SK-N-SH treated with all-trans-retinoic acid at 6 μM for 48 hours (cell line): ENCODE results near the gene OGT.

Experiments
- ATAC-seq: fragments of 200-7000 bp; cut with Tn5 transposase; 3 replicates; pipeline ENCODE4 v1.9.1; 2020; ENCODE audit warnings: mild to moderate bottlenecking, moderate library complexity
- ARNTL ChIP-seq: fragments of 450-650 bp; formaldehyde crosslinking; IDR thresholded peaks from 2 replicates; pipeline ENCODE4 v1.5.0; 2020; ENCODE audit warnings: low read depth, mild to moderate bottlenecking, moderate library complexity, borderline replicate concordance
- BACH2 ChIP-seq: fragments of 250-450 bp; sonication (Bioruptor Pico); IDR thresholded peaks from 2 replicates; pipeline ENCODE4 v1.9.0; 2021; ENCODE audit warnings: mild to moderate bottlenecking, borderline replicate concordance
- CSDC2 ChIP-seq: fragments of 250-450 bp; sonication (Bioruptor Pico); IDR thresholded peaks from 2 replicates; pipeline ENCODE4 v1.5.0; 2020; ENCODE audit warnings: mild to moderate bottlenecking, moderate library complexity
- ESRRG ChIP-seq: fragments of 250-450 bp; sonication (Bioruptor Pico); IDR thresholded peaks from 2 replicates; pipeline ENCODE4 v1.6.1; 2021; ENCODE audit warnings: mild to moderate bottlenecking
- ISL1 ChIP-seq: fragments of 250-450 bp; sonication (Bioruptor Pico); IDR thresholded peaks from 2 replicates; pipeline ENCODE4 v2.1.2; 2022; ENCODE audit warnings: mild to moderate bottlenecking, moderate library complexity
- OSR1 ChIP-seq: fragments of 250-450 bp; sonication (Bioruptor Pico); IDR thresholded peaks from 2 replicates; pipeline ENCODE4 v1.8.0; 2022; ENCODE audit warnings: moderate library complexity, mild to moderate bottlenecking, inconsistent platforms
- POU6F1 ChIP-seq: fragments of 250-450 bp; sonication (Bioruptor Pico); IDR thresholded peaks from 2 replicates; pipeline ENCODE4 v1.8.0; 2021; ENCODE audit warnings: low read depth, mild to moderate bottlenecking, moderate library complexity, borderline replicate concordance
- PPARA ChIP-seq: fragments of 250-450 bp; sonication (Bioruptor Pico); IDR thresholded peaks from 2 replicates; pipeline ENCODE4 v1.5.0; 2020; ENCODE audit warnings: mild to moderate bottlenecking, borderline replicate concordance
- RARB ChIP-seq: fragments of 250-450 bp; sonication (Bioruptor Pico); IDR thresholded peaks from 2 replicates; pipeline ENCODE4 v1.8.0; 2021; ENCODE audit warnings: mild to moderate bottlenecking, moderate library complexity
- SNAI2 ChIP-seq: fragments of 250-450 bp; sonication (Bioruptor Pico); IDR thresholded peaks from 2 replicates; pipeline ENCODE4 v1.5.0; 2020; ENCODE audit warnings: mild to moderate bottlenecking, moderate library complexity
- TCF4 ChIP-seq: fragments of 250-450 bp; sonication (Bioruptor Pico); IDR thresholded peaks from 2 replicates; pipeline ENCODE4 v1.8.0; 2021; ENCODE audit warnings: mild to moderate bottlenecking, moderate library complexity, borderline replicate concordance
- TSHZ2 ChIP-seq: fragments of 250-450 bp; sonication (Bioruptor Pico); IDR thresholded peaks from 2 replicates; pipeline ENCODE4 v1.5.0; 2020; ENCODE audit warnings: mild to moderate bottlenecking, moderate library complexity
- ZC3H10 ChIP-seq: fragments of 250-450 bp; sonication (Bioruptor Pico); IDR thresholded peaks from 2 replicates; pipeline ENCODE4 v1.5.1; 2021; ENCODE audit warnings: mild to moderate bottlenecking, moderate library complexity
- ZFP3 ChIP-seq: fragments of 250-450 bp; sonication (Bioruptor Pico); IDR thresholded peaks from 2 replicates; pipeline ENCODE4 v1.5.0; 2020; ENCODE audit warnings: mild to moderate bottlenecking, moderate library complexity
- ZFP30 ChIP-seq: fragments of 450-650 bp; formaldehyde crosslinking; IDR thresholded peaks from 2 replicates; pipeline ENCODE4 v1.5.0; 2022; ENCODE audit warnings: mild to moderate bottlenecking, moderate library complexity
- ZNF565 ChIP-seq: fragments of 450-650 bp; formaldehyde crosslinking; conservative IDR thresholded peaks from 2 replicates; pipeline ENCODE4 v1.5.0; 2020; ENCODE audit warnings: low read depth, mild to moderate bottlenecking, moderate library complexity
- ZNF70 ChIP-seq: fragments of 450-650 bp; formaldehyde crosslinking; IDR thresholded peaks from 2 replicates; pipeline ENCODE4 v1.5.0; 2020; ENCODE audit warnings: mild to moderate bottlenecking, moderate library complexity
- TF ChIP-seq, protein P1 (sequence below): fragments of 250-450 bp; sonication (Bioruptor Pico); IDR thresholded peaks from 2 replicates; pipeline ENCODE4 v1.8.0; 2020; ENCODE audit warnings: mild to moderate bottlenecking, moderate library complexity, borderline replicate concordance
- TF ChIP-seq, protein P2 (sequence below): fragments of 250-450 bp; sonication (Bioruptor Pico); IDR thresholded peaks from 2 replicates; pipeline ENCODE4 v1.5.1; 2021; ENCODE audit warnings: mild to moderate bottlenecking, moderate library complexity

The OGT gene

DNA sequence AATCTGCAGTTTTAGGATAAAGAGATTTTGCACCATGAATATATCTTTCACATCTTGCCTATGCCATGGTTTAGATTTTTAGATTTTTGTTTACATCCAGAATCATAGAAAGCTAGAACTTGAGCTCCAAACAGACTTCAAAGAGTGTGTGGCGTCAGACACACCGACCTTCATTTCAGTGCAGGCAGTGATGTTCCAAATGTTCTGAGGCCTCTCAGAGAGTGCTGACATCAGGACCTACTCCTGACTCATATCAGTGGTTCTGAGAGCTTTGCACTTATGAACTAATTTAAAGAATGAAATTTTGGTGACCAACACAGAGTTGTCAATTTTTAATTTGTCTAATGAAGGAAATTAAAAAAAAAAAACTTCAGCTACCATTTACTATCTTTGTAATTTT, 67.1 kb downstream of the OGT start:
- no peak for ATAC-seq
- no peak for TF ChIP-seq TCF4
- TF ChIP-seq, protein P1, sequence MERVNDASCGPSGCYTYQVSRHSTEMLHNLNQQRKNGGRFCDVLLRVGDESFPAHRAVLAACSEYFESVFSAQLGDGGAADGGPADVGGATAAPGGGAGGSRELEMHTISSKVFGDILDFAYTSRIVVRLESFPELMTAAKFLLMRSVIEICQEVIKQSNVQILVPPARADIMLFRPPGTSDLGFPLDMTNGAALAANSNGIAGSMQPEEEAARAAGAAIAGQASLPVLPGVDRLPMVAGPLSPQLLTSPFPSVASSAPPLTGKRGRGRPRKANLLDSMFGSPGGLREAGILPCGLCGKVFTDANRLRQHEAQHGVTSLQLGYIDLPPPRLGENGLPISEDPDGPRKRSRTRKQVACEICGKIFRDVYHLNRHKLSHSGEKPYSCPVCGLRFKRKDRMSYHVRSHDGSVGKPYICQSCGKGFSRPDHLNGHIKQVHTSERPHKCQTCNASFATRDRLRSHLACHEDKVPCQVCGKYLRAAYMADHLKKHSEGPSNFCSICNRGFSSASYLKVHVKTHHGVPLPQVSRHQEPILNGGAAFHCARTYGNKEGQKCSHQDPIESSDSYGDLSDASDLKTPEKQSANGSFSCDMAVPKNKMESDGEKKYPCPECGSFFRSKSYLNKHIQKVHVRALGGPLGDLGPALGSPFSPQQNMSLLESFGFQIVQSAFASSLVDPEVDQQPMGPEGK (CRISPR knock-in tag), result no peak
- TF ChIP-seq RARB (CRISPR knock-in tag), result no peak
- TF ChIP-seq PPARA (CRISPR knock-in tag), result no peak
- no peak for TF ChIP-seq ZFP3 (CRISPR knock-in tag)
- no peak for TF ChIP-seq TSHZ2 (CRISPR knock-in tag)
- TF ChIP-seq ZNF565, result no peak

GRCh38 chrX:71603618-71604017, 70.7 kb downstream of the OGT start:
- ATAC-seq, result no peak
- TF ChIP-seq ZFP3 (CRISPR knock-in tag) (no peak), ZNF70 (CRISPR knock-in tag) (no peak), ISL1 (CRISPR knock-in tag) (no peak), ESRRG (CRISPR knock-in tag) (no peak), POU6F1 (no peak), CSDC2 (CRISPR knock-in tag) (no peak), ZFP30 (CRISPR knock-in tag) (no peak), BACH2 (CRISPR knock-in tag) (no peak), ARNTL (CRISPR knock-in tag) (no peak)
- TF ChIP-seq, protein P1 (CRISPR knock-in tag), result no peak

DNA sequence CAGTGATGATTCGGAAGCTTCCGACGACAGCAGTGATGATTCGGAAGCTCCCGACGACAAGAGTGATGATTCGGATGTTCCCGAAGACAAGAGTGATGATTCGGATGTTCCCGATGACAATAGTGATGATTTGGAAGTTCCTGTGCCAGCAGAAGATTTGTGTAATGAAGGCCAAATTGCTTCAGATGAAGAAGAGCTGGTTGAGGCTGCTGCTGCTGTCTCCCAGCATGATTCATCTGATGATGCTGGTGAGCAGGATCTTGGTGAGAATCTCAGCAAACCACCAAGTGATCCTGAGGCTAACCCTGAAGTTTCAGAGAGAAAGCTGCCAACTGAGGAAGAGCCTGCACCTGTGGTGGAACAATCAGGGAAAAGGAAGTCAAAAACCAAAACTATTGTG, 71.2 kb downstream of the OGT start:
- no peak for ATAC-seq
- TF ChIP-seq BACH2 (CRISPR knock-in tag) (no peak), ZFP30 (CRISPR knock-in tag) (no peak), ZC3H10 (no peak), RARB (CRISPR knock-in tag) (no peak), SNAI2 (CRISPR knock-in tag) (no peak), POU6F1 (no peak), OSR1 (CRISPR knock-in tag) (no peak), ESRRG (CRISPR knock-in tag) (no peak), ZNF70 (CRISPR knock-in tag) (no peak), ISL1 (CRISPR knock-in tag) (no peak), TCF4 (no peak)
- TF ChIP-seq, protein P2, sequence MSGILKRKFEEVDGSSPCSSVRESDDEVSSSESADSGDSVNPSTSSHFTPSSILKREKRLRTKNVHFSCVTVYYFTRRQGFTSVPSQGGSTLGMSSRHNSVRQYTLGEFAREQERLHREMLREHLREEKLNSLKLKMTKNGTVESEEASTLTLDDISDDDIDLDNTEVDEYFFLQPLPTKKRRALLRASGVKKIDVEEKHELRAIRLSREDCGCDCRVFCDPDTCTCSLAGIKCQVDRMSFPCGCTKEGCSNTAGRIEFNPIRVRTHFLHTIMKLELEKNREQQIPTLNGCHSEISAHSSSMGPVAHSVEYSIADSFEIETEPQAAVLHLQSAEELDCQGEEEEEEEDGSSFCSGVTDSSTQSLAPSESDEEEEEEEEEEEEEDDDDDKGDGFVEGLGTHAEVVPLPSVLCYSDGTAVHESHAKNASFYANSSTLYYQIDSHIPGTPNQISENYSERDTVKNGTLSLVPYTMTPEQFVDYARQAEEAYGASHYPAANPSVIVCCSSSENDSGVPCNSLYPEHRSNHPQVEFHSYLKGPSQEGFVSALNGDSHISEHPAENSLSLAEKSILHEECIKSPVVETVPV (CRISPR knock-in tag), result no peak
- TF ChIP-seq, all 23 proteins: peak for 0
